T-helper 1 cell (primary cell): ENCODE results near the gene SLC66A2.

Experiments used
- DNase-seq, 5 donors: peaks; one replicate each; pipeline ENCODE4 v3.0.0-alpha.2; 2012 to 2020

Gene SLC66A2

GRCh38 chr18:79917169-79917852, 34.1 kb downstream of the SLC66A2 start:
- no peak for DNase-seq

- no peak for DNase-seq
These were observed 34.8 kb downstream of the SLC66A2 start for GRCh38 chr18:79916546-79917168.

- no peak for DNase-seq
These were observed 35.3 kb downstream of the SLC66A2 start for GRCh38 chr18:79916128-79916494.

GRCh38 chr18:79915161-79916127, 36.0 kb downstream of the SLC66A2 start:
- no peak for DNase-seq

GRCh38 chr18:79914614-79915160, 36.8 kb downstream of the SLC66A2 start:
- DNase-seq, result no peak

GRCh38 chr18:79912994-79913831, 38.2 kb downstream of the SLC66A2 start:
- no peak for DNase-seq

- DNase-seq, result no peak
These were observed 39.0 kb downstream of the SLC66A2 start for GRCh38 chr18:79912409-79912991.

- no peak for DNase-seq
These were observed 39.8 kb downstream of the SLC66A2 start for GRCh38 chr18:79911344-79912270.

- DNase-seq, result no peak
These were observed 40.7 kb downstream of the SLC66A2 start for GRCh38 chr18:79910563-79911343.

GRCh38 chr18:79906706-79907105, 44.7 kb downstream of the SLC66A2 start:
- no peak for DNase-seq

- no peak for DNase-seq
These were observed 45.5 kb downstream of the SLC66A2 start for GRCh38 chr18:79905993-79906392.

GRCh38 chr18:79905389-79905911, 46.0 kb downstream of the SLC66A2 start:
- DNase-seq, result no peak

- DNase-seq, result no peak
These were observed 46.9 kb downstream of the SLC66A2 start for GRCh38 chr18:79904357-79905147.

GRCh38 chr18:79903787-79904356, 47.6 kb downstream of the SLC66A2 start:
- DNase-seq, result no peak

- no peak for DNase-seq
These were observed 48.3 kb downstream of the SLC66A2 start for GRCh38 chr18:79903071-79903635.

GRCh38 chr18:79902640-79903039, 48.8 kb downstream of the SLC66A2 start:
- DNase-seq, result no peak

- DNase-seq, result no peak
These were observed 49.4 kb downstream of the SLC66A2 start for GRCh38 chr18:79902075-79902474.

- DNase-seq, result no peak
These were observed 49.8 kb downstream of the SLC66A2 start for GRCh38 chr18:79901665-79902064.
